Glutamatergic neuron (in vitro differentiated cells): ENCODE data around the gene TMEM98. TPM values are rescaled to one million over a fixed set of nuclear protein-coding genes. Genes with fewer than 3 reads are reported as not detected.

ENCODE experiments used
- DNase-seq: peaks from one replicate; pipeline ENCODE4 v3.0.0; 2022
- H3K27ac Mint-ChIP-seq: one replicate; pipeline ENCODE4 v1.8.0; 2020; ENCODE audit warnings: mild to moderate bottlenecking, mixed read lengths, inconsistent platforms; ENCODE audit not compliant: unreplicated experiment
- H3K27me3 Mint-ChIP-seq: one replicate; pipeline ENCODE4 v1.8.0; 2020; ENCODE audit warnings: mild to moderate bottlenecking, moderate library complexity, mixed read lengths, inconsistent platforms; ENCODE audit not compliant: unreplicated experiment
- H3K36me3 Mint-ChIP-seq: one replicate; pipeline ENCODE4 v1.8.0; 2020; ENCODE audit warnings: mild to moderate bottlenecking, mixed read lengths, inconsistent platforms; ENCODE audit not compliant: unreplicated experiment
- H3K4me1 Mint-ChIP-seq: one replicate; pipeline ENCODE4 v1.8.0; 2020; ENCODE audit warnings: mild to moderate bottlenecking, low read depth, mixed read lengths, inconsistent platforms; ENCODE audit not compliant: unreplicated experiment
- H3K4me3 Mint-ChIP-seq: one replicate; pipeline ENCODE4 v1.8.0; 2020; ENCODE audit warnings: mild to moderate bottlenecking, mixed read lengths, inconsistent platforms; ENCODE audit not compliant: unreplicated experiment
- H3K9me3 Mint-ChIP-seq: one replicate; pipeline ENCODE4 v1.8.0; 2020; ENCODE audit warnings: mild to moderate bottlenecking, moderate library complexity, mixed read lengths, inconsistent platforms; ENCODE audit not compliant: unreplicated experiment
- CTCF ChIP-seq: fragments of 200-600 bp; sonication (generic); IDR thresholded peaks from one replicate; pipeline ENCODE4 v1.5.0; 2021; ENCODE audit not compliant: partially characterized antibody, unreplicated experiment
- total RNA-seq: library from RNA; stranded (reverse); fragmentation: NEBNext Ultra II Directional; extraction: Animal tissue kit (Norgen Biotek cat#: 25700); gene quantifications from one replicate; pipeline ENCODE4 v1.2.1, GENCODE V29; 2021; ENCODE audit not compliant: unreplicated experiment

TMEM98 gene
- total RNA-seq, 1 donor from 2014 or later, result 62.3 TPM

- no peaks in the 10 kb centered on the region for H3K4me1 Mint-ChIP-seq
- no peak for TF ChIP-seq CTCF
- no peak overlapping the region for H3K4me3 Mint-ChIP-seq
- H3K36me3 Mint-ChIP-seq, result no peaks in the 10 kb centered on the region
- no peaks in the 10 kb centered on the region for H3K9me3 Mint-ChIP-seq
- no peak overlapping the region for H3K27ac Mint-ChIP-seq
- H3K27me3 Mint-ChIP-seq, result peaks cover 2% of the 10 kb centered on the region
- DNase-seq, result no peak
Measured at GRCh38 chr17:32955155-32955554, 27.2 kb downstream of the TMEM98 start.

GRCh38 chr17:32956240-32956970 is 28.5 kb downstream of the TMEM98 start:
- Mint-ChIP-seq H3K36me3 (no peaks in the 10 kb centered on the region), H3K9me3 (no peaks in the 10 kb centered on the region), H3K27me3 (peaks cover 2% of the 10 kb centered on the region), H3K27ac (no peak overlapping the region), H3K4me3 (no peak overlapping the region), H3K4me1 (no peaks in the 10 kb centered on the region)
- DNase-seq, result no peak
- no peak for TF ChIP-seq CTCF

- Mint-ChIP-seq H3K9me3 (no peaks in the 10 kb centered on the region), H3K36me3 (no peaks in the 10 kb centered on the region), H3K4me3 (no peak overlapping the region), H3K4me1 (no peaks in the 10 kb centered on the region), H3K27me3 (peaks cover 2% of the 10 kb centered on the region), H3K27ac (no peak overlapping the region)
- DNase-seq, result no peak
- TF ChIP-seq CTCF, result no peak
Measured at GRCh38 chr17:32958418-32958817, 30.5 kb downstream of the TMEM98 start.

GRCh38 chr17:32960815-32961214 is 32.9 kb downstream of the TMEM98 start:
- H3K9me3 Mint-ChIP-seq, result no peaks in the 10 kb centered on the region
- no peak for DNase-seq
- no peaks in the 10 kb centered on the region for H3K36me3 Mint-ChIP-seq
- TF ChIP-seq CTCF, result no peak
- H3K4me1 Mint-ChIP-seq, result no peaks in the 10 kb centered on the region
- no peak overlapping the region for H3K4me3 Mint-ChIP-seq
- H3K27ac Mint-ChIP-seq, result no peak overlapping the region
- H3K27me3 Mint-ChIP-seq, result peaks cover 5% of the 10 kb centered on the region

- Mint-ChIP-seq H3K36me3 (no peaks in the 10 kb centered on the region), H3K27me3 (peaks cover 5% of the 10 kb centered on the region), H3K4me3 (no peak overlapping the region), H3K27ac (no peak overlapping the region), H3K9me3 (no peaks in the 10 kb centered on the region), H3K4me1 (no peaks in the 10 kb centered on the region)
- no peak for TF ChIP-seq CTCF
- no peak for DNase-seq
Measured at GRCh38 chr17:32962320-32962711, 34.4 kb downstream of the TMEM98 start.
